Measurements from ENCODE around the gene CAPN12.

- no peak for TF ChIP-seq POLR2A (IDR thresholded peaks at IDR 0.05; ENCODE audit: low read depth, low read length)
- no peak for TF ChIP-seq POU2F2 (IDR thresholded peaks at IDR 0.05; ENCODE audit: low read depth, low read length)
- TF ChIP-seq POLR2AphosphoS5 (IDR thresholded peaks at IDR 0.05; ENCODE audit: low read depth, low read length), result no peak
- no peak for TF ChIP-seq TAF1 (IDR thresholded peaks at IDR 0.05; ENCODE audit: low read depth, low read length)
Observed at GRCh38 chr19:38720559-38721236, 23.6 kb downstream of the CAPN12 start.
